Measurements from ENCODE around the gene JMJD6.

- TF ChIP-seq CTCF (conservative IDR thresholded peaks at IDR 0.05; ENCODE audit: low read length) (peak; percentile 100), EZH2phosphoT487 (IDR thresholded peaks at IDR 0.05; ENCODE audit: borderline replicate concordance, low read depth, low read length) (no peak)
Observed at GRCh38 chr17:76714822-76715495, 11.4 kb downstream of the JMJD6 start.
